Measurements from ENCODE around the gene WDR38.

The WDR38 gene

DNA sequence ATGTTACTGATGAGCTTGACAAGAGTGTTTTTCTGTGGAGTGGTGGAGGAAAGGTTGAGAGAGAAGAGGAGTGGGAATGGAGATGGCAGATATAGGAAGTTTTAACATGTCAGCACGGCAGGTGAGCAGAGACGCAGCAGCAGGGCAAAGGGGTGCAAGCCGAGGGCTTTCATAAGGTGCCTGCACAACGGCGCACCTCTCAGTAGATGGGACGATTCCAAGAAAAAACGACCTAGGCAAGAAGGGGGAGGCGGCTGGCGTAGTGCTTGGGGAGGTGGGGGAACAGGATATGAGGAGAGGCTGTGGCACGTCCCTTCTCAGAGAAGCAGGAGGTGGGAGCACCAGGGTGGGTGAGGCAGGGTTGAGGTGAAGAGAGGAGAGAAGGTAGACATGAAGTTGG lies 33.2 kb downstream of the WDR38 start:
- DNase-seq, result no peak

DNA sequence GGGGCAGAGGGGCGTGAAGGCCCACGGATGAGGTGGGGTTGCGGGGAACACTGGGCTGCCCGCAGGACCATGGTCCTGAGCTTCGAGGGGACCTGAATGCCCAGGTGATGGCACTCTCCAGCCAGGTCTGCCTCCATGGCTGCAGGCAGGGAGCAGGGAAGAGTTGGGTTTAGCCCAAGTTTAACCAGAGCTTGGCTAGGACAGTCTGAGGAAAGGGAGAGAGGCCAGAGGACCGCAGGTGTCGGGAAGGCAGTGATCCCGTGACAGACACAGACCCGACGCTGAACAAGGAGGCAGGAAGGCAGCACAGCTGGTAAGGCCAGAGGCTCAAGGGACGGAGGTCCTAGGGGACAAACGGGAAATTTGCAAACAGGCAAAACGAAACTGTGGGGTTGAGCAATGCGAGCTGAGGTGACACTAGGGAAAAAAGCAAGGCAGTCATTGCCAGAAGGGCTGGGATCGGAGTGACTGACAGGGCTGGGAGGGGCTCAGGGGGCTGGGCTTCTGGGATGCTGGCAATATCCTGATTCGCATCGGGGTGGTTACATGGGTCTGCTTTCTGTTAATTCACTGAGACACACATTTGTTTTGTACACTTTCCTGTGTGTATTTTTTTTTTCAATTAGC lies 33.7 kb downstream of the WDR38 start:
- no peak for DNase-seq

DNA sequence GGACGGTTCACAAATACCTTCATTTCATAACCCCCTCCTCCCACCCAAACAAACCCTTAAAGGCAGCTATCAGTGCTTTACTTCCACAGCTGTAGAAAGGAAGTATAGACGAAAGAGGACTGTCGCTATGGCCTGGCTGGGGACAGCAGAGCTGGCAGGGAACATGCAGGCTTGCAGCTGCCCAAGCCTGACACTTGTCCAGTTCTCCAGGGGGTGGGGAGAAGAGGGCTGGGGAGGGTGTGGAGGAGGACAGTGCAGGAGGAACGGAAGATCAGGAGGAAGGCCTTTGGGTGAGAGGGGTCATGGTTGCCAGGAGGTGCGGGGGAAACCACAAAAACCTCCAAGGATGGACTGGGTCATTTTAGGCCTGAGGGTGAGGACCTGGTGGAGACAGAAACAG lies 34.6 kb downstream of the WDR38 start:
- DNase-seq, result no peak

DNA sequence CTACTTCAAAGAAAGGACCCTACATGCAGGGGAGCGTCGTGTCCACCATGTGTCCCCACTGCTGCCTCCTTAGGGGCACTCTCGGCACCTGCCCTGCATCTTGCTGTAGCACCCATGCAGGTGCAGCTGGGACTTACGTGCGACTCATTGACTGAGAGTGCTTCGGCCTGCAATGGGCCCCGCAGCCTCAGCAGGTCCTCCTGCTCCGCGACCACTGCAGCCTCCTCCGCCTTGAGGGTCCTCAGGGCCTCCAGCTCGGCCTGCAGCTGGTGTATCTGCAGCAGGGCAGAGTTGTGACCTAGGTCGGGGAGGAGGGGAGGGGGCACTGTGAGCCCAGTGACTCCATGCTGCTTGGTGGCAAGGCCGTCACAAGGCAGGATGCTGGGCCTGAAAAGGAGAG lies 35.7 kb downstream of the WDR38 start:
- no peak for DNase-seq

GRCh38 chr9:124890179-124890578 lies 36.9 kb downstream of the WDR38 start:
- no peak for DNase-seq

DNA sequence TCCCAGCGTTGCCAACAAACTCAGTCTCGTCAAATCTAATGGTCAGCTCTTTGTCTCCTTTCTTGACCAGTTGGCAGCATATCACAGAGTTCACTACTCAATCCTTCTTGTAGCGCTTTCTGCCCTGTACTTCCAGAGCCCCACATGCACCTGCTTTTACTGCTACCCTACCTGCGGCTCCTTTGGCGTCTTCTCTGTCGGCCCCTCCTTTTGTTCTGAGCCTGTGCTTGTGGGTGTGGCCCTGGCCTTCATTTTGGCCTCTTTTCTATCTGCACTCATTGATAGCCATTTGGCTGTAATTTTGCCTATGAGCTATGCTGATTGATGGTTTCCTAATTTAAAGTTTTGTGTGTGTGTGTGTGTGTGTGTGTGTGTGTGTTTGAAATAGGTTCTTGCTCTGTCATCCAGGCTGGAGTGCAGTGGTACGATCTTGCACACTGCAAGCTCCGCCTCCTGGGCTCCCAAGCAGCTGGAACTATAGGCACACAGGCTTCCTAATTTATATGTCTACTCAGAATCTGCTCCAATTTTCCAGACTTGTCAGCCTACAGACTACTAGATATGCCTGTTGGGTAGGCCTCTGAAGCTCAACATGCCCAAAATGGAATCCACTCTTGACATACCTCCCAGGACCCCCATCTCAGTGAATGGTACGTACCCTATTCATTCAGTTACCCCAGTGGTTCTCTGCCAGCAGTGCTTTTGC lies 40.9 kb downstream of the WDR38 start:
- no peak for DNase-seq

- DNase-seq, result peak; percentile 37
Measured at GRCh38 chr9:124894741-124895170, 41.5 kb downstream of the WDR38 start.

DNA sequence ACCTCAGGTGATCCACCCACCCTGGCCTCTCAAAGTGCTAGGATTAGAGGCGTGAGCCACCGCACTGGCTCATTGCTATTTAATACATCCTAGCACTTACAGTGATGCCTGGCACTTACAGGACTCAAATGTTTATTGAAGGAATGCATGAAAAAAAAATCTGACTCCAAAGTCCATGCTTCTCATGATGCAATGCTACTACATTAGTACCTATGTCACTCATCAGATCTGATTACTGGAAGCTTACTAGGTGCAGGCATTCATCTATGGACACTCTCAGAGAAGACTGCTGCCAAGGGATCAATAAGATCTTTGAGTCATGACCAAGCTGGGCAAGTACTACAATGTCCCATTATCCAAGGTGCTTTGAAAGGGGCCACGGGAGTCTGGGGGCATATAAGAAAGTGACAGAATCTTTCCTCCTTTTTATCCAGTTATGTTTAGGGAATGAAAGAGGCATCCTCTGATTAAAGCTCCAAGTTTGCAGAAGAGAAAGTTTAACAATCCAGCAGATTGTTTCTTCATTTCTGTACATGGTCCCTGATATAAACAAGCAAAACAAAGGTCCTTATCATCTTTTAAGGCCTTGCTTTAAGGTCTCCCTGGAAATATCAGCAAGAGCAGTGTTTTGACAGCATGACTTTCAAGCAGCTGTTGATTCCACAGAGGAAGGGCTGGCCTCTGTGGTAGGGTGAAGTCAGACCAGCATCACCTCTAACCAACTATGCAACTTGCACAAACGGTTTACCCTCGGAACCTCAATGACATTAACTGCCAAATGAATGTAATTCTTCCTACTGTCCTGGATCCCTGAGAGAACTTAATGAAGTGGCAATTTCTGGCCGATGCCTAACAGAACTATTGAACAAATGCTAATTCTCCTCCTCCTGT lies 44.6 kb downstream of the WDR38 start:
- DNase-seq, result no peak

- no peak for DNase-seq
Measured at GRCh38 chr9:124899845-124900244, 46.6 kb downstream of the WDR38 start.

- no peak for DNase-seq
Measured at GRCh38 chr9:124906966-124907365, 53.7 kb downstream of the WDR38 start.

All from activated CD4-positive, alpha-beta T cell treated with anti-CD3 and anti-CD28 coated beads, Interleukin-2, amount 50 U/mL, for 16 hours (primary cell).